GM12878 (cell line): Measurements from ENCODE around the gene SIPA1. TPM values are rescaled to one million over a fixed set of nuclear protein-coding genes. Genes with fewer than 3 reads are reported as not detected.
A peak's percentile ranks its signal among the peaks of the same experiment; 100 is the strongest.

Source experiments
- ATAC-seq: fragments of 200-7000 bp; cut with Tn5 transposase; 3 replicates; pipeline ENCODE4 v1.9.1; 2020; ENCODE audit warnings: mild to moderate bottlenecking, moderate library complexity
- BruUV-seq: library from RNA; stranded (reverse); fragments of 400-500 nt; replicated peaks from 2 replicates; lab custom pipeline; 2021; lab: Mats Ljungman, UMichigan
- CTCF ChIA-PET: fragments of 300-600 bp; sonication (Branson Sonifier 250); formaldehyde crosslinking; extraction: SDS; loops from one replicate; lab custom pipeline; 2021; ENCODE audit warnings: inconsistent platforms; lab: Yijun Ruan, JAX
- POLR2A ChIA-PET: fragments of 350-600 bp; formaldehyde crosslinking; extraction: SDS; loops from one replicate; lab custom pipeline; 2021; ENCODE audit warnings: inconsistent platforms; lab: Charles Lee
- RAD21 ChIA-PET: fragments of 300-600 bp; sonication (Branson Sonifier 250); formaldehyde crosslinking; loops from one replicate; lab custom pipeline; 2023; ENCODE audit warnings: antibody characterized with exemption; ENCODE audit not compliant: unreplicated experiment; lab: Charles Lee
- SMC1A ChIA-PET: fragments of 300-600 bp; sonication (Branson Sonifier 250); formaldehyde crosslinking; loops from one replicate; lab custom pipeline; 2023; ENCODE audit not compliant: unreplicated experiment, uncharacterized antibody; lab: Charles Lee
- DNase-seq: peaks from one replicate; pipeline ENCODE4 v3.0.0-alpha.2; 2011; ENCODE audit warnings: low read depth, low spot score
- FAIRE-seq: peaks from 3 replicates; lab custom pipeline; 2011; peaks lifted over from hg19 to GRCh38; lab: Jason Lieb, UNC
- H2AFZ ChIP-seq: 2 replicates; pipeline ENCODE4 v1.6.0; 2011; ENCODE audit warnings: low read depth, low read length, control low read depth; ENCODE audit not compliant: control insufficient read depth
- H3K27ac ChIP-seq: 2 replicates; pipeline ENCODE4 v1.5.1; 2011; ENCODE audit warnings: control low read depth; ENCODE audit not compliant: control insufficient read depth, insufficient read depth
- H3K27me3 ChIP-seq, 2 experiments: replicated peaks in 1 of 2; 2 replicates each; pipeline versions ENCODE4 v1.6.0 to v1.6.1; 2011; ENCODE audit warnings: low read length in 1 of 2; ENCODE audit not compliant: control insufficient read depth in 2 of 2, insufficient read depth in 2 of 2
- H3K36me3 ChIP-seq, 2 experiments: 2 replicates each; pipeline ENCODE4 v1.5.1; 2011; ENCODE audit warnings: low read length in 1 of 2; ENCODE audit not compliant: control insufficient read depth in 2 of 2, insufficient read depth in 2 of 2
- H3K4me1 ChIP-seq: 2 replicates; pipeline ENCODE4 v1.6.1; 2011; ENCODE audit warnings: mild to moderate bottlenecking, low read length, moderate library complexity, mixed read lengths; ENCODE audit not compliant: control insufficient read depth, insufficient read depth
- H3K4me2 ChIP-seq: 2 replicates; pipeline ENCODE4 v1.6.0; 2011; ENCODE audit warnings: control low read depth; ENCODE audit not compliant: control insufficient read depth, insufficient read depth
- H3K4me3 ChIP-seq: fragments of 200-600 bp; sonication (generic); 2 replicates; pipeline ENCODE4 v1.5.1; 2016
- H3K79me2 ChIP-seq: 2 replicates; pipeline ENCODE4 v1.6.0; 2011; ENCODE audit warnings: low read length; ENCODE audit not compliant: control insufficient read depth, insufficient read depth
- H3K9ac ChIP-seq: 2 replicates; pipeline ENCODE4 v1.8.0; 2011; ENCODE audit warnings: low read length, control low read depth, mixed read lengths; ENCODE audit not compliant: control insufficient read depth, insufficient read depth
- H3K9me3 ChIP-seq: replicated peaks from 3 replicates; pipeline ENCODE4 v1.5.1; 2011; ENCODE audit warnings: mild to moderate bottlenecking, low read length; ENCODE audit not compliant: control insufficient read depth, insufficient read depth
- H4K20me1 ChIP-seq: 2 replicates; pipeline ENCODE4 v1.6.0; 2011; ENCODE audit not compliant: control insufficient read depth, insufficient read depth
- ATF3 ChIP-seq: IDR thresholded peaks from 2 replicates; pipeline ENCODE4 v1.6.1; 2011; ENCODE audit warnings: low read depth, mild to moderate bottlenecking, low read length, moderate library complexity, borderline replicate concordance; ENCODE audit errors: extremely low read depth
- HSF1 ChIP-seq: fragments of 150-350 bp; IDR thresholded peaks from 2 replicates; pipeline ENCODE4 v1.6.1; 2014; ENCODE audit warnings: mild to moderate bottlenecking, low read depth, low read length
- IKZF2 ChIP-seq, 2 experiments: fragments of 450-650 bp; IDR thresholded peaks; 2 replicates each; pipeline ENCODE4 v1.6.1; 2017; ENCODE audit warnings: mild to moderate bottlenecking in 2 of 2, moderate library complexity in 2 of 2
- POLR2A ChIP-seq: IDR thresholded peaks from 2 replicates; pipeline ENCODE4 v1.6.1; 2011; ENCODE audit warnings: low read depth, mild to moderate bottlenecking, low read length
- WGBS: methylation state at CpG from one replicate; pipeline ENCODE4 v1.1.6; 2016; ENCODE audit warnings: low lambda C conversion rate; ENCODE audit not compliant: insufficient replicate concordance, insufficient coverage; ENCODE audit errors: missing lambda C conversion rate; 5-methylcytosine and 5-hydroxymethylcytosine counted together
- in situ Hi-C: fragments of 300-500 bp; cut with MboI; formaldehyde crosslinking; loops from 9 replicates; pipeline ENCODE4 v1.14.3; 2018; ENCODE audit warnings: mixed read lengths
- intact Hi-C: fragments of 100-400 bp; cut with micrococcal nuclease; formaldehyde crosslinking; loops from one replicate; pipeline ENCODE4 v1.14.2; 2022; ENCODE audit not compliant: unreplicated experiment
- polyA plus RNA-seq, 11 experiments: library from polyadenylated mRNA; depleted of rRNA in 4 of 11; unstranded in 6 of 11; stranded (reverse) in 5 of 11; fragments of >200 nt; fragmentation: Nextera tagmentation in 4 of 11; fragmentation: Illumina TruSeq in 1 of 11; extraction: Ambion mirVana in 4 of 11; extraction: Trizol in 1 of 11; gene quantifications; 1 replicate in 1 of 11; 2 replicates in 10 of 11; pipeline versions ENCODE4 v1.2.1 to v1.2.3, GENCODE V29; 2011 to 2016; ENCODE audit warnings: inconsistent platforms in 2 of 11, missing spikeins in 2 of 11, low read depth in 1 of 11
- total RNA-seq, 4 experiments: library from RNA; depleted of rRNA in 3 of 4; stranded (reverse); fragments of >200 nt in 3 of 4; fragmentation: Illumina TruSeq in 1 of 4; extraction: Trizol in 1 of 4; gene quantifications; 2 replicates each; pipeline versions ENCODE4 v1.2.1 to v1.2.3, GENCODE V29; 2013 to 2021

Gene SIPA1
- total and polyA plus RNA-seq, 10 of the 15 experiments (the other 5 are each of a cell fraction or from before 2014, with no cell fraction given), result 1.0 to 139 (median 33.4) TPM

GRCh38 chr11:65634440-65634839, 3.5 kb upstream of the SIPA1 start:
- no TSS peak for BruUV-seq
- TF ChIP-seq POLR2A (0 out of 2 replicates have a peak, but pooled peaks have one; percentile 20), IKZF2 (IDR thresholded peaks at IDR 0.05) (no peak), ATF3 (no peak), HSF1 (no peak)
- WGBS, result 52% methylated on average over 11 of the region's 11 CpGs
- Histone ChIP-seq H3K27ac (no peak overlapping the region), H3K4me3 (no peak overlapping the region), H2AFZ (no peak overlapping the region), H4K20me1 (no peaks in the 10 kb centered on the region), H3K4me2 (no peak overlapping the region), H3K4me1 (peaks cover 4% of the 10 kb centered on the region; the same call in 1 of the 2 replicates), H3K79me2 (peaks cover 11% of the 10 kb centered on the region), H3K9me3 (no peaks in the 10 kb centered on the region), H3K9ac (no peak overlapping the region), H3K27me3 (no peaks in the 10 kb centered on the region), H3K36me3 (peaks cover 21 to 37% of the 10 kb centered on the region in 2 experiments)
- ChIA-PET CTCF (interaction anchor here (0.6 kb wide), 1 partner anchor 290 kb away, joined by 3 read pairs; no protein-coding TSS in a partner anchor), SMC1A (no interaction called here), POLR2A (no interaction called here), RAD21 (no interaction called here)
- intact Hi-C loops, result no loop called here
- ATAC-seq (no peak), DNase-seq (no peak), FAIRE-seq (no peak)
- in situ Hi-C loops, result no loop called here
